NCI-H524 (cell line): ENCODE data around the gene CCN6.

Experiments used
- DNase-seq, 2 experiments: peaks; one replicate each; lab custom pipeline; 2025; lab: John Stamatoyannopoulos, UW

CCN6 gene

GRCh38 chr6:112117554-112117953 lies 63.6 kb downstream of the CCN6 start:
- DNase-seq, result no peak

- no peak for DNase-seq
Observed at GRCh38 chr6:112118034-112118433, 64.1 kb downstream of the CCN6 start.
